PFSK-1 (cell line): ENCODE data around the gene LGALS1.

Experiments used
- POLR2AphosphoS5 ChIP-seq: IDR thresholded peaks from 2 replicates; pipeline ENCODE4 v1.6.1; 2012; ENCODE audit warnings: low read depth, mild to moderate bottlenecking, control low read depth, low read length, moderate library complexity
- REST ChIP-seq, 2 experiments: IDR thresholded peaks; 2 replicates each; pipeline versions ENCODE4 v1.6.1 to v1.8.0; 2011 to 2012; ENCODE audit warnings: low read depth in 2 of 2, low read length in 2 of 2, control low read depth in 1 of 2, inconsistent platforms in 1 of 2, mild to moderate bottlenecking in 1 of 2, moderate library complexity in 1 of 2; ENCODE audit not compliant: insufficient read depth in 1 of 2
- TAF1 ChIP-seq: IDR thresholded peaks from 2 replicates; pipeline ENCODE4 v1.6.1; 2012; ENCODE audit warnings: low read length, control low read depth, borderline replicate concordance; ENCODE audit not compliant: insufficient read depth

DNA sequence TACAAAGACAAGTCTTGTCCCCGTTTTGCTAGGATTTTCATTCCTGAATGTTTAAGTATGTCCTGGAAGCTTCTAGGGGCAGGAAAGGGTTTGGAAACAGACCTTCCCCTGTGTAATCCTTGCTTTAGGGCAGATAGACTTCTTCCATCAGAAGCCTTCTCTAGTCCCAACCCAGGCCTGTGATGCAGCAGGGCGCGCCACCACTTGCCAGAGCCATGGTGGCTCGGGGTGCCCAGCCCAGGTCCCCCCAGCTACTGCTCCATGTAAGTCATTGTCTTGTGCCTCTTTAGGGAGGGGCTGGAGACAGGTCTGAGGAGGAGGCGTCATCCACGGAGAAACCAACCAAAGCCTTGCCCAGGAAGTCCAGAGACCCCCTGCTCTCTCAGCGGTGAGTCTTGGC lies 15.0 kb downstream of the LGALS1 start:
- no peak for TF ChIP-seq POLR2AphosphoS5
- TF ChIP-seq REST (IDR thresholded peaks at IDR 0.05; ENCODE audit: insufficient read depth in 1 of 2, low read depth in 2 of 2, low read length in 2 of 2), result no peak
- TF ChIP-seq TAF1, result no peak
